Neural progenitor cell (in vitro differentiated cells): Measurements from ENCODE around the gene TBC1D2B.

ENCODE experiments used
- EZH2 ChIP-seq: fragments of 200-600 bp; sonication (generic); IDR thresholded peaks from 2 replicates; pipeline ENCODE4 v1.6.1; 2017; ENCODE audit warnings: antibody characterized with exemption, mild to moderate bottlenecking, moderate library complexity
- EZH2phosphoT487 ChIP-seq: fragments of 200-600 bp; sonication (generic); IDR thresholded peaks from 2 replicates; pipeline ENCODE4 v1.6.1; 2017; ENCODE audit warnings: antibody characterized with exemption
- TF ChIP-seq, protein P1 (sequence below): fragments of 200-600 bp; sonication (generic); IDR thresholded peaks from 2 replicates; pipeline ENCODE4 v1.5.1; 2017; ENCODE audit warnings: antibody characterized with exemption, mild to moderate bottlenecking

DNA sequence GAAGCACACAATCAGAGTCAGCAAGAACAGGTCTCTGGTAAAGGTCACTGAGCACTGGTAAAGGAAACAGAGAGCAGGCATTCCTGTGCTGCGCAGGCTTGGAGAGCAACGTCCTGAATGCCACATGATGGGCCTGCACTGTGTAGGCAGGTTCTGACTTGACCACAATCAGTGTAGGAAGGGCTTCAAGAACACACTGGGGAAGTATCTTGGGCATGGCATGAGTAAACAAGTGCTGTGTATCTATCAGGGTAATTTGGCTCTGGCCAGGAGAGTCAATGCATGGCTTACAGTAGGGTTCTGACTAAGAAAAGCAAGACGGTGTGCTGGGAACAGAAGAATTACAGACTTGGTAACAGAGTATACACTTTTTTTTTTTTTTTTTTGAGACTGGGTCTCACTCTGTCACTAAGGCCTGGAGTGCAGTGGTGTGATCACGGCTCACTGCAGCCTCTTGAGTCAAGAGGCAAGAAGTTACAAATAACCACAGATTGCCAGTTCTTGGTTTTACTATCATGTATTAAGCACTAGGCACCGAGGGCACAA is 30.6 kb downstream of the TBC1D2B start:
- TF ChIP-seq, protein P1, sequence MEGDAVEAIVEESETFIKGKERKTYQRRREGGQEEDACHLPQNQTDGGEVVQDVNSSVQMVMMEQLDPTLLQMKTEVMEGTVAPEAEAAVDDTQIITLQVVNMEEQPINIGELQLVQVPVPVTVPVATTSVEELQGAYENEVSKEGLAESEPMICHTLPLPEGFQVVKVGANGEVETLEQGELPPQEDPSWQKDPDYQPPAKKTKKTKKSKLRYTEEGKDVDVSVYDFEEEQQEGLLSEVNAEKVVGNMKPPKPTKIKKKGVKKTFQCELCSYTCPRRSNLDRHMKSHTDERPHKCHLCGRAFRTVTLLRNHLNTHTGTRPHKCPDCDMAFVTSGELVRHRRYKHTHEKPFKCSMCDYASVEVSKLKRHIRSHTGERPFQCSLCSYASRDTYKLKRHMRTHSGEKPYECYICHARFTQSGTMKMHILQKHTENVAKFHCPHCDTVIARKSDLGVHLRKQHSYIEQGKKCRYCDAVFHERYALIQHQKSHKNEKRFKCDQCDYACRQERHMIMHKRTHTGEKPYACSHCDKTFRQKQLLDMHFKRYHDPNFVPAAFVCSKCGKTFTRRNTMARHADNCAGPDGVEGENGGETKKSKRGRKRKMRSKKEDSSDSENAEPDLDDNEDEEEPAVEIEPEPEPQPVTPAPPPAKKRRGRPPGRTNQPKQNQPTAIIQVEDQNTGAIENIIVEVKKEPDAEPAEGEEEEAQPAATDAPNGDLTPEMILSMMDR = no peak
- no peak for TF ChIP-seq EZH2phosphoT487
- TF ChIP-seq EZH2 = no peak
